ENCODE results near the gene CNNM3. TPM values are rescaled to one million over a fixed set of nuclear protein-coding genes. Genes with fewer than 3 reads are reported as not detected.
A peak's percentile ranks its signal among the peaks of the same experiment; 100 is the strongest.

CNNM3 gene
- total RNA-seq, 4 donors from 2014 or later, result 12.6 to 28.3 (median 16.5) TPM

DNA sequence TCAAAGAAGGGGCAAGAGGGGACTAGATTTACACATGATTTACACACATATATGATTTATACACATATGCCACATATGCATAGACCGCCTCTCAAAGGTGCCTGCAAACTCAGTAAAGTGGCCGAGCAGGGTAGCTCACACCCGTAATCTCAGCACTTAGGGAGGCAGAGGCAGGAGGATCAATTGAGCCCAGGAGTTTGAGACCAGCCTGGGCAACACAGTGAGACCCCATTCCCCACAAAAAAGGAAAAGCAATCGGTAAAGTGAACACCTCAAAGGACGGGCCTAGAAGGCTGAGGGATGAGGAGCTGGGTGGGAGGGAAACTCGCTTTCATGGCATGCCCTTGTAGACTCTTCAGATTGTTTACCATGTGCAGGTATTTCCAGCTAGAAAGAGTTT lies 36.6 kb downstream of the CNNM3 start:
- Histone ChIP-seq H3K36me3 (peaks cover 59% of the 10 kb centered on the region), H3K4me1 (peaks cover 16% of the 10 kb centered on the region), H3K27ac (no peak overlapping the region), H3K27me3 (no peaks in the 10 kb centered on the region), H3K9me3 (no peaks in the 10 kb centered on the region), H3K4me3 (no peak overlapping the region)
- TF ChIP-seq, protein P1, sequence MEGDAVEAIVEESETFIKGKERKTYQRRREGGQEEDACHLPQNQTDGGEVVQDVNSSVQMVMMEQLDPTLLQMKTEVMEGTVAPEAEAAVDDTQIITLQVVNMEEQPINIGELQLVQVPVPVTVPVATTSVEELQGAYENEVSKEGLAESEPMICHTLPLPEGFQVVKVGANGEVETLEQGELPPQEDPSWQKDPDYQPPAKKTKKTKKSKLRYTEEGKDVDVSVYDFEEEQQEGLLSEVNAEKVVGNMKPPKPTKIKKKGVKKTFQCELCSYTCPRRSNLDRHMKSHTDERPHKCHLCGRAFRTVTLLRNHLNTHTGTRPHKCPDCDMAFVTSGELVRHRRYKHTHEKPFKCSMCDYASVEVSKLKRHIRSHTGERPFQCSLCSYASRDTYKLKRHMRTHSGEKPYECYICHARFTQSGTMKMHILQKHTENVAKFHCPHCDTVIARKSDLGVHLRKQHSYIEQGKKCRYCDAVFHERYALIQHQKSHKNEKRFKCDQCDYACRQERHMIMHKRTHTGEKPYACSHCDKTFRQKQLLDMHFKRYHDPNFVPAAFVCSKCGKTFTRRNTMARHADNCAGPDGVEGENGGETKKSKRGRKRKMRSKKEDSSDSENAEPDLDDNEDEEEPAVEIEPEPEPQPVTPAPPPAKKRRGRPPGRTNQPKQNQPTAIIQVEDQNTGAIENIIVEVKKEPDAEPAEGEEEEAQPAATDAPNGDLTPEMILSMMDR (IDR thresholded peaks at IDR 0.05), result no peak
- TF ChIP-seq EP300 (IDR thresholded peaks at IDR 0.05) (no peak), POLR2A (IDR thresholded peaks at IDR 0.05) (no peak), POLR2AphosphoS5 (IDR thresholded peaks at IDR 0.05) (no peak)
- DNase-seq (ENCODE audit: low spot score in 2 of 2), result no peak
- 95% methylated on average over 6 of the region's 6 CpGs for WGBS

DNA sequence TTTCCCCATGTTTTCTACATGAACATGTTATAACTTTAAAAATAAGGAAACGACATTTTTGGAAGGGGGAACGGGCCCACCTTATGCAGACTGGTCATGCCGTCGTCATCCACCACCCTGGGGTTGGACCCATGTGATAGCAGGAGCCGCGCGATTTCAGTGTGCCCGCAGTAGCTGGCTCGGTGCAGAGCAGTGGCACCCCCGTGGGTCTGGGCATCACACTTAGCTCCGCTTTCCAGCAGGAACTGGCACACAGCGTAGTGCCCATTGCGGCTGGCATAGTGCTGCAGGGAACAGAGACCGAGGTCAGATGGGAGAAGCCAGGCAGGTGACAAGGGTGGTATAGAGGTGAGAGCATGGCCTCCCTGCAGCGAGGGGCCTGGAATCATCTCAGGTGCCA lies 37.3 kb downstream of the CNNM3 start:
- no peak overlapping the region for H3K4me3 ChIP-seq
- H3K27ac ChIP-seq, result no peak overlapping the region
- peaks cover 19% of the 10 kb centered on the region for H3K4me1 ChIP-seq
- DNase-seq (ENCODE audit: low spot score in 2 of 2), result no peak
- H3K9me3 ChIP-seq, result no peaks in the 10 kb centered on the region
- TF ChIP-seq POLR2AphosphoS5 (IDR thresholded peaks at IDR 0.05), result no peak
- no peak for TF ChIP-seq EP300 (IDR thresholded peaks at IDR 0.05)
- TF ChIP-seq, protein P1 (IDR thresholded peaks at IDR 0.05), result no peak
- no peak for TF ChIP-seq POLR2A (IDR thresholded peaks at IDR 0.05)
- no peaks in the 10 kb centered on the region for H3K27me3 ChIP-seq
- peaks cover 52% of the 10 kb centered on the region for H3K36me3 ChIP-seq
- 90% methylated on average over 15 of the region's 15 CpGs for WGBS

DNA sequence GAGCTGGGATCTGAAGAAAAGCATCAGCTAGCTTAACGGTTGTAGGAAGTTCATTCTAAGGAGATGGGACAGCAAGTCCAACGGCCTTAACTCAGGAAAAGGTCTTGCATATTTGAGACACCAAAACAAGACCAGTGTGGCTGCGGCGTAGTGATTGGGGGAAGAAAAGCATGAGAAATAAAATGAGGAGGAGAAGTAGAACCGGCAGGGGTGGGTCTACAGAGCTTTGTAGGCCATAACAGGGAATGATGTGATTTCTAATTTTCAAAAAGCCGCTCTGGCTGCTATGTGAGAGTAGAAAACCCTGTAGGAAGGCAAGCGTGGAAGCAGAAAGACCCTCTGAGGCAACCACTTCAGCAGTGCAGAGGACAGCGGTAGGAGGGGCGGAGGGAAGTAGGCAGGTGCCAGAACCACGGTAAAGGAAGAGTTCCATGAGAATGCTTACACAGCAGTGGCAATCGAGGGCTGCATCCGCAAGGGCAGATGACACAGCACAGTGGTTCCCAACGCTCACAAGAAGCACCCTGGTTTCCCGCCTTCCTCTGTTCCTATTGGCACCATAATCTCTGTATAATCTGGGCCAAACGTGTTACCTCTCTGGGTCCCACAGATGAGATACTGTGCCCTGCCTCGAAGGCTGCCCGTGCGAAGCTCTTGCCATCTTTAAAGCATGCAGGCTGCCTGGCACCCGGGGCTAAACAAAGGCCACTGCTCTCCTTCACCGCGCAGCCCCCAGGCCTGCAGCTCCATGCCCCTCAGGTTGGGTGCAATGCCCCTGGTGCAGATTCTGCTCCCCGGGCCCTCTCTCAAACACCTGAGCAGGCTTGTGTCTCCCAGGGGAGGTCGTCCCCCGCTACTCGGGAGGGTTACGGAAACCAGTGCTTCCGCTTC lies 41.0 kb downstream of the CNNM3 start:
- TF ChIP-seq EP300 (IDR thresholded peaks at IDR 0.05) (no peak), POLR2A (IDR thresholded peaks at IDR 0.05) (no peak), POLR2AphosphoS5 (IDR thresholded peaks at IDR 0.05) (no peak)
- TF ChIP-seq, protein P1 (IDR thresholded peaks at IDR 0.05), result no peak
- Histone ChIP-seq H3K27ac (peak overlapping the region; percentile 61), H3K27me3 (no peaks in the 10 kb centered on the region), H3K4me1 (peaks cover 45% of the 10 kb centered on the region), H3K9me3 (no peaks in the 10 kb centered on the region), H3K36me3 (peaks cover 39% of the 10 kb centered on the region), H3K4me3 (peak overlapping the region; percentile 82)
- peak in 1 of 2 donors; percentile 79 for DNase-seq (ENCODE audit: low spot score in 2 of 2)
- WGBS, result 16% methylated on average over 19 of the region's 27 CpGs

DNA sequence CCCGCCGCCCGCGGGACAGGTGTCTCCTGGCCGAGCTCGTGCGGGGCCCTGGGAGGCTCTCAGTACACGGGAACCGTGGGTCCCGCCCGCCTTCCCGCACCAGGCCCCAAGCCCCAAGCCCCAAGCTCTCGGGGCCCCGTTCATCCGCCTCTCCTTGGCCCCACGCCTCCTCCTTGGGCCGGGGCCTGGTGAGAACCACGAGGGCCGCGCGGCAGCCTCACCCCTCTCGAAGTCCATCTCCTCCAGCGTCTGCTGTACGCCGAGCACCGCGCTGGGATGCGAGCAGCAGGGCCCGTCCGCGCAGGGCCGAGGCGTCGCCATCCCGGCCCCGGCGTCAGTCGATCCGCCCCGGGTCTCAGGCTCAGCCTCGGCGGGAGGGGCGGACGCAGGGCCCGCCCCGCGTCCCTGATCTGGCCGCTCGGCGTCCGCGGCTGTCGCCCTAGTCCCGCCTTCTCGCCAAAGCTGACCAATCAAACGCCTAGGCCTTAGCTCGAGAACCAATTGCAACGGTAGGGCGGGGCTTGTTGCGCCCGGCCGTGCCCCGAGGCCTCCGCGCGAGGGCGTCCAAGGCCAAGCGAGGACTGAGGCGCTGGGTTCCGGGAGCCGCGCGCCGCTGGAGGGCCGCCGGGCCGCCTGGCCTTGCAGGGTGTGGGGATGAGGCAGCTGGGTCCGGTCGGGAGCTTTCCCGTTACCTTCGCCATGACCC lies 41.8 kb downstream of the CNNM3 start, which contains the start of gene ANKRD39:
ANKRD39 (minus strand) TSS at position 350 of the 706 bp plus-strand sequence; CDS start at position 321, 29 bp downstream.
- Histone ChIP-seq H3K4me1 (peaks cover 45% of the 10 kb centered on the region), H3K4me3 (peak within 1 kb of the TSS; percentile 82)
- WGBS, result 1% methylated on average over 12 of the region's 81 CpGs

More for the DNA sequence above, 41.8 kb downstream of the CNNM3 start, which contains the start of gene ANKRD39:
- H3K9me3 ChIP-seq, result no peaks in the 10 kb centered on the region
- H3K27ac ChIP-seq, result peak within 1 kb of the TSS; percentile 61
- H3K36me3 ChIP-seq, result peaks cover 43% of the 10 kb centered on the region
- DNase-seq (ENCODE audit: low spot score in 2 of 2), result peak; percentile 99
- H3K27me3 ChIP-seq, result no peaks in the 10 kb centered on the region
- TF ChIP-seq POLR2A (IDR thresholded peaks at IDR 0.05) (peak in 1 of 2 donors; percentile 29), EP300 (IDR thresholded peaks at IDR 0.05) (no peak), POLR2AphosphoS5 (IDR thresholded peaks at IDR 0.05) (peak in 2 of 3 donors; percentile 43 to 53)
- TF ChIP-seq, protein P1 (IDR thresholded peaks at IDR 0.05), result peak; percentile 41 to 88

All from suprapubic skin (tissue), 4 donors.